PC-3 (cell line): ENCODE results near the gene MAP2K4. TPM values are rescaled to one million over a fixed set of nuclear protein-coding genes. Genes with fewer than 3 reads are reported as not detected.
A peak's percentile ranks its signal among the peaks of the same experiment; 100 is the strongest.

ENCODE experiments used
- ATAC-seq: fragments of 200-7000 bp; cut with Tn5 transposase; 2 replicates; pipeline ENCODE4 v1.9.1; 2020; ENCODE audit warnings: mild to moderate bottlenecking, moderate library complexity
- BruUV-seq: library from RNA; stranded (reverse); fragments of 400-500 nt; replicated peaks from 2 replicates; lab custom pipeline; 2021; lab: Mats Ljungman, UMichigan
- CTCF ChIA-PET: fragments of 300-600 bp; sonication (Branson Sonifier 250); formaldehyde crosslinking; loops from one replicate; lab custom pipeline; 2022; ENCODE audit warnings: antibody characterized with exemption; lab: Charles Lee
- POLR2A ChIA-PET: fragments of 300-600 bp; sonication (Branson Sonifier 250); formaldehyde crosslinking; loops from one replicate; lab custom pipeline; 2022; ENCODE audit warnings: antibody characterized with exemption; ENCODE audit not compliant: unreplicated experiment; lab: Charles Lee
- DNase-seq: peaks from one replicate; pipeline ENCODE4 v3.0.0-alpha.2; 2015
- H2AFZ ChIP-seq: fragments of 300-600 bp; sonication (generic); 2 replicates; pipeline ENCODE4 v1.6.0; 2016; ENCODE audit warnings: antibody characterized with exemption, low read length
- H3F3A ChIP-seq: fragments of 300-600 bp; sonication (generic); one replicate; pipeline ENCODE4 v1.6.0; 2017; ENCODE audit warnings: antibody characterized with exemption, low read length, control low read depth, mild to moderate bottlenecking; ENCODE audit not compliant: unreplicated experiment
- H3K27ac ChIP-seq: fragments of 300-600 bp; sonication (generic); 2 replicates; pipeline ENCODE4 v1.5.1; 2016; ENCODE audit warnings: mild to moderate bottlenecking, low read length
- H3K27me3 ChIP-seq: fragments of 300-600 bp; sonication (generic); 2 replicates; pipeline ENCODE4 v1.6.1; 2016; ENCODE audit warnings: low read length, mixed read lengths
- H3K36me3 ChIP-seq: fragments of 300-600 bp; sonication (generic); 2 replicates; pipeline ENCODE4 v1.6.1; 2016; ENCODE audit warnings: low read depth, mixed run types, low read length, mixed read lengths
- H3K4me1 ChIP-seq: fragments of 300-600 bp; sonication (generic); 2 replicates; pipeline ENCODE4 v1.5.1; 2016; ENCODE audit warnings: low read length; ENCODE audit not compliant: insufficient read depth
- H3K4me2 ChIP-seq: fragments of 300-600 bp; sonication (generic); 2 replicates; pipeline ENCODE4 v1.6.0; 2016; ENCODE audit warnings: low read length
- H3K4me3 ChIP-seq: fragments of 300-600 bp; sonication (generic); 2 replicates; pipeline ENCODE4 v1.5.1; 2016; ENCODE audit warnings: mild to moderate bottlenecking, low read length, mixed read lengths
- H3K79me2 ChIP-seq: fragments of 300-600 bp; sonication (generic); 2 replicates; pipeline ENCODE4 v1.6.1; 2017; ENCODE audit warnings: low read length, mixed read lengths
- H3K9ac ChIP-seq: fragments of 300-600 bp; sonication (generic); 2 replicates; pipeline ENCODE4 v1.6.0; 2016; ENCODE audit warnings: mild to moderate bottlenecking, low read length
- H3K9me2 ChIP-seq: fragments of 300-600 bp; sonication (generic); replicated peaks from 2 replicates; pipeline ENCODE4 v1.6.1; 2016; ENCODE audit warnings: mixed run types, low read length, mixed read lengths
- H3K9me3 ChIP-seq: fragments of 300-600 bp; sonication (generic); 2 replicates; pipeline ENCODE4 v1.6.1; 2016; ENCODE audit warnings: low read length, mixed read lengths
- H4K20me1 ChIP-seq: fragments of 300-600 bp; sonication (generic); 2 replicates; pipeline ENCODE4 v1.6.1; 2016; ENCODE audit warnings: low read length, mixed read lengths
- EZH2 ChIP-seq: fragments of 300-600 bp; sonication (generic); IDR thresholded peaks from one replicate; pipeline ENCODE4 v1.6.1; 2017; ENCODE audit warnings: antibody characterized with exemption, mild to moderate bottlenecking, low read length; ENCODE audit not compliant: unreplicated experiment
- EZH2phosphoT487 ChIP-seq: fragments of 300-600 bp; sonication (generic); IDR thresholded peaks from 2 replicates; pipeline ENCODE4 v1.6.1; 2018; ENCODE audit warnings: mild to moderate bottlenecking, antibody characterized with exemption, low read length, borderline replicate concordance
- intact Hi-C: fragments of 100-400 bp; cut with micrococcal nuclease; formaldehyde crosslinking; loops from 2 replicates; pipeline ENCODE4 v1.9.0; 2023
- total RNA-seq: library from RNA; depleted of rRNA; stranded (reverse); fragments of >200 nt; gene quantifications from 2 replicates; pipeline ENCODE4 v1.2.3, GENCODE V29; 2014
- TF ChIP-seq, protein P1 (sequence below): fragments of 300-600 bp; sonication (generic); conservative IDR thresholded peaks from 2 replicates; pipeline ENCODE4 v1.5.1; 2017; ENCODE audit warnings: antibody characterized with exemption, low read depth, mild to moderate bottlenecking, low read length

Gene MAP2K4
- total RNA-seq, 1 experiment from 2014 or later, result 35.5 TPM

GRCh38 chr17:12118617-12119016 is 97.9 kb downstream of the MAP2K4 start:
- Histone ChIP-seq H3K27ac (no peak overlapping the region), H3K27me3 (no peaks in the 10 kb centered on the region), H3K4me2 (no peak overlapping the region), H3K79me2 (no peaks in the 10 kb centered on the region), H3K9ac (no peak overlapping the region), H3K4me1 (peaks cover 21% of the 10 kb centered on the region), H2AFZ (no peak overlapping the region), H3K9me3 (no peaks in the 10 kb centered on the region), H4K20me1 (no peaks in the 10 kb centered on the region), H3K4me3 (no peak overlapping the region), H3K36me3 (peaks cover 27% of the 10 kb centered on the region), H3F3A (no peaks in the 10 kb centered on the region), H3K9me2 (no peaks in the 10 kb centered on the region)
- no peak for TF ChIP-seq EZH2
- TF ChIP-seq, protein P1, sequence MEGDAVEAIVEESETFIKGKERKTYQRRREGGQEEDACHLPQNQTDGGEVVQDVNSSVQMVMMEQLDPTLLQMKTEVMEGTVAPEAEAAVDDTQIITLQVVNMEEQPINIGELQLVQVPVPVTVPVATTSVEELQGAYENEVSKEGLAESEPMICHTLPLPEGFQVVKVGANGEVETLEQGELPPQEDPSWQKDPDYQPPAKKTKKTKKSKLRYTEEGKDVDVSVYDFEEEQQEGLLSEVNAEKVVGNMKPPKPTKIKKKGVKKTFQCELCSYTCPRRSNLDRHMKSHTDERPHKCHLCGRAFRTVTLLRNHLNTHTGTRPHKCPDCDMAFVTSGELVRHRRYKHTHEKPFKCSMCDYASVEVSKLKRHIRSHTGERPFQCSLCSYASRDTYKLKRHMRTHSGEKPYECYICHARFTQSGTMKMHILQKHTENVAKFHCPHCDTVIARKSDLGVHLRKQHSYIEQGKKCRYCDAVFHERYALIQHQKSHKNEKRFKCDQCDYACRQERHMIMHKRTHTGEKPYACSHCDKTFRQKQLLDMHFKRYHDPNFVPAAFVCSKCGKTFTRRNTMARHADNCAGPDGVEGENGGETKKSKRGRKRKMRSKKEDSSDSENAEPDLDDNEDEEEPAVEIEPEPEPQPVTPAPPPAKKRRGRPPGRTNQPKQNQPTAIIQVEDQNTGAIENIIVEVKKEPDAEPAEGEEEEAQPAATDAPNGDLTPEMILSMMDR, result no peak
- TF ChIP-seq EZH2phosphoT487, result no peak
- no TSS peak for BruUV-seq
- DNase-seq, result peak; percentile 75
- ChIA-PET POLR2A (no interaction called here), CTCF (no interaction called here)
- intact Hi-C loops, result no loop called here
- no peak for ATAC-seq

DNA sequence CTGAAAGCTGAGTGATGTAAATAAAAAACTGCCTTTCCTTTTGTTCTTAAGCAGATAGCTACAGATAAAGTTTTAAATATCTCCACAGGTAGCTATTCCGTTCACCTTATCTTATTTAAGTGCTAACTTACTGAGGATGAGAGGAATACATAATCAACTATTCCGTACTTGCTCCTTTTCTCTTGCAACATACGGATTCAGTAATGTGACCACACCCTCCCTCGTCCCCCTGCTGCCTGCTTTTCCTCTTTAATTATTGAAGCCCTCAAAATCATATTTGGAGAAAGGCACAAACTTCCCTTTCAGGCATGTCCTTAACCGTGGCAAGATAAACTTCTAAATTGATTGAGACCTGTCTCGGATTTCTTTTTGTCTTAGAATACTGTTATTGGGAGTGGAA is 101.4 kb downstream of the MAP2K4 start:
- H3K27ac ChIP-seq, result no peak overlapping the region
- no peak overlapping the region for H3K4me2 ChIP-seq
- no TSS peak for BruUV-seq
- no peak for DNase-seq
- no peaks in the 10 kb centered on the region for H3K9me3 ChIP-seq
- H4K20me1 ChIP-seq, result no peaks in the 10 kb centered on the region
- intact Hi-C loops, result no loop called here
- ChIA-PET POLR2A (no interaction called here), CTCF (no interaction called here)
- H3K79me2 ChIP-seq, result no peaks in the 10 kb centered on the region
- H3K9me2 ChIP-seq, result no peaks in the 10 kb centered on the region
- H3K27me3 ChIP-seq, result no peaks in the 10 kb centered on the region
- TF ChIP-seq, protein P1, result no peak
- TF ChIP-seq EZH2phosphoT487, result no peak
- H3K9ac ChIP-seq, result no peak overlapping the region
- H3K36me3 ChIP-seq, result peaks cover 25% of the 10 kb centered on the region
- H3F3A ChIP-seq, result no peaks in the 10 kb centered on the region
- no peak overlapping the region for H2AFZ ChIP-seq
- H3K4me3 ChIP-seq, result no peak overlapping the region
- H3K4me1 ChIP-seq, result peaks cover 8% of the 10 kb centered on the region; the same call in 1 of the 2 replicates
- no peak for ATAC-seq

DNA sequence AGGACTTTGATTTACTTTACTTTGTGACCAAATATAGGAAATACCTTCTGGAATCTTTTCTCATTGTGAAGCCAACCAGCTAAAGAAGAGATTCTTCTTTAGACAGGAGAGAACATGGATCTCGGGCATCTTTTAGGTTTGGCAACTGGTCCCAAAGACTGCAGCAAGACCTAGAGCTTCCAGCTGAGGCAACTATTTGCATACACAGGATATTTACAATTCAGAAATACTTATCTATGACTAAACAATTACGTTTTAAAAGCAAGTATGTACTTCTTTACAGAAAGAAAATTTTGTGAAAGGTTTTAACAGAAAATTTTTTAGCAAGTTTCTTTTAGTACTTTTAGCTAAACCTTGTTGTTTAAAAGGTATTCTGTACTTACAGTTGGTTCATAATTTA is 106.5 kb downstream of the MAP2K4 start:
- Histone ChIP-seq H2AFZ (no peak overlapping the region), H3K9me3 (no peaks in the 10 kb centered on the region), H3K4me2 (no peak overlapping the region), H3K9ac (no peak overlapping the region), H3K4me1 (no peaks in the 10 kb centered on the region), H3F3A (no peaks in the 10 kb centered on the region), H4K20me1 (no peaks in the 10 kb centered on the region), H3K79me2 (no peaks in the 10 kb centered on the region), H3K27me3 (no peaks in the 10 kb centered on the region), H3K36me3 (peaks cover 43% of the 10 kb centered on the region), H3K4me3 (no peak overlapping the region), H3K9me2 (no peaks in the 10 kb centered on the region), H3K27ac (no peak overlapping the region)
- no peak for TF ChIP-seq EZH2
- no peak for TF ChIP-seq EZH2phosphoT487
- TF ChIP-seq, protein P1, result no peak
- ChIA-PET CTCF (no interaction called here), POLR2A (no interaction called here)
- no peak for ATAC-seq
- intact Hi-C loops, result no loop called here
- no TSS peak for BruUV-seq
- no peak for DNase-seq
